ENCODE data around the gene NELL1. TPM values are rescaled to one million over a fixed set of nuclear protein-coding genes. Genes with fewer than 3 reads are reported as not detected.

The NELL1 gene
- total RNA-seq, 1 experiment from 2014 or later: 0.22 TPM

DNA sequence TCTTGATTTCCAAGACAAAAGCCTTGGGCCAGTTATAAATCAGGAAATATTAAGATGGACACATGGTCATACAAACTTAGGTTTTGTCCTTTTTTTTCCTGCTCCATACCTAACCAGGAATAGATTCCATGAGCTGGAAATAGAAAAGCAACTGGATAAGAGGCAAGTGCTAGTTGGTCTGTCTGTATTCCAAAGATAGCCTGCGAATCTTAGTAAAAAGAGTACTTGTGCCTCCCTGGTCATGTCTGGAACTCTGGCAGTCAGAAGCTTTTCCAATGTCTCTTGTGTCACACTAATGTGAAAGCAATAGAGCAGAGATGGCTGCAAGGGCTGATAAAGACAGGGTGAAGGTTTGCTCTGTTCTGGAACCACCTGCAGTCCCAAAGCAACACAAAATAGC, 933.3 kb downstream of the NELL1 start:
- H3K56ac ChIP-seq (ENCODE audit: insufficient read length, low read depth, low read length): no peak overlapping the region
- H3K4me2 ChIP-seq (ENCODE audit: insufficient read depth, insufficient read length, low read length): no peak overlapping the region
- no peak for DNase-seq
- no peak overlapping the region for H2BK20ac ChIP-seq (ENCODE audit: low read depth, low read length, poor library complexity, severe bottlenecking)
- no peaks in the 10 kb centered on the region for H3K27me3 ChIP-seq (ENCODE audit: insufficient read depth, low read length)
- H3K4me1 ChIP-seq (ENCODE audit: insufficient read depth, low read length): no peaks in the 10 kb centered on the region
- H3K14ac ChIP-seq (ENCODE audit: insufficient read depth, low read length): no peak overlapping the region
- no peak overlapping the region for H2AK5ac ChIP-seq (ENCODE audit: insufficient read length, low read length)
- no peak overlapping the region for H3K27ac ChIP-seq (ENCODE audit: insufficient read length, low read depth, low read length)
- no peak overlapping the region for H3K4me3 Mint-ChIP-seq
- no peak overlapping the region for H2BK5ac ChIP-seq (ENCODE audit: insufficient read length, low read length)
- no peak overlapping the region for H2BK15ac ChIP-seq (ENCODE audit: low read depth, low read length)
- no peaks in the 10 kb centered on the region for H3K23me2 ChIP-seq (ENCODE audit: insufficient read length, low read depth, low read length, poor library complexity, severe bottlenecking)
- no peak overlapping the region for H3K18ac ChIP-seq (ENCODE audit: insufficient read length, low read depth, low read length)
- no peak overlapping the region for H2BK12ac ChIP-seq (ENCODE audit: insufficient read length, low read depth, low read length)
- H3K27ac Mint-ChIP-seq: no peak overlapping the region
- no peaks in the 10 kb centered on the region for H3K4me1 Mint-ChIP-seq
- no peak overlapping the region for H2BK120ac ChIP-seq (ENCODE audit: low read depth, low read length, poor library complexity, severe bottlenecking)
- no peak overlapping the region for H3K4ac ChIP-seq (ENCODE audit: low read depth, low read length)
- no peak overlapping the region for H3T11ph ChIP-seq (ENCODE audit: low read length)
- H4K8ac ChIP-seq (replicated peaks; ENCODE audit: insufficient read length, low read depth, low read length): no peak overlapping the region
- H3K36me3 Mint-ChIP-seq (ENCODE audit: insufficient read depth in 1 of 3, low read depth in 3 of 3): no peaks in the 10 kb centered on the region
- no peak overlapping the region for H2AFZ ChIP-seq (ENCODE audit: low read length)
- H4K91ac ChIP-seq (ENCODE audit: insufficient read length, low read depth, low read length): no peak overlapping the region
- H4K5ac ChIP-seq (ENCODE audit: insufficient read length, low read depth, low read length): no peak overlapping the region
- no peaks in the 10 kb centered on the region for H4K20me1 ChIP-seq (ENCODE audit: control insufficient read depth, insufficient read depth, insufficient read length)
- no peaks in the 10 kb centered on the region for H3K9me3 ChIP-seq (ENCODE audit: control insufficient read depth, low read depth, low read length)
- no CpG with 5 or more reads among the region's 1 CpG for WGBS (ENCODE audit: extremely low coverage, insufficient read length, low lambda C conversion rate)
- TF ChIP-seq, protein P1, sequence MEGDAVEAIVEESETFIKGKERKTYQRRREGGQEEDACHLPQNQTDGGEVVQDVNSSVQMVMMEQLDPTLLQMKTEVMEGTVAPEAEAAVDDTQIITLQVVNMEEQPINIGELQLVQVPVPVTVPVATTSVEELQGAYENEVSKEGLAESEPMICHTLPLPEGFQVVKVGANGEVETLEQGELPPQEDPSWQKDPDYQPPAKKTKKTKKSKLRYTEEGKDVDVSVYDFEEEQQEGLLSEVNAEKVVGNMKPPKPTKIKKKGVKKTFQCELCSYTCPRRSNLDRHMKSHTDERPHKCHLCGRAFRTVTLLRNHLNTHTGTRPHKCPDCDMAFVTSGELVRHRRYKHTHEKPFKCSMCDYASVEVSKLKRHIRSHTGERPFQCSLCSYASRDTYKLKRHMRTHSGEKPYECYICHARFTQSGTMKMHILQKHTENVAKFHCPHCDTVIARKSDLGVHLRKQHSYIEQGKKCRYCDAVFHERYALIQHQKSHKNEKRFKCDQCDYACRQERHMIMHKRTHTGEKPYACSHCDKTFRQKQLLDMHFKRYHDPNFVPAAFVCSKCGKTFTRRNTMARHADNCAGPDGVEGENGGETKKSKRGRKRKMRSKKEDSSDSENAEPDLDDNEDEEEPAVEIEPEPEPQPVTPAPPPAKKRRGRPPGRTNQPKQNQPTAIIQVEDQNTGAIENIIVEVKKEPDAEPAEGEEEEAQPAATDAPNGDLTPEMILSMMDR (conservative IDR thresholded peaks at IDR 0.05): no peak
- no peak overlapping the region for H3K9ac ChIP-seq (ENCODE audit: extremely low read depth, insufficient read length, low read length)
- H3K23ac ChIP-seq (ENCODE audit: insufficient read length, low read depth, low read length): no peak overlapping the region
- no peaks in the 10 kb centered on the region for H3K27me3 Mint-ChIP-seq (ENCODE audit: low read depth)
- H3K9me3 Mint-ChIP-seq: no peaks in the 10 kb centered on the region; a peak in 1 of 5 replicates
- H3K79me1 ChIP-seq (ENCODE audit: insufficient read depth, low read depth, low read length, poor library complexity, severe bottlenecking): no peaks in the 10 kb centered on the region
- no peaks in the 10 kb centered on the region for H3K79me2 ChIP-seq (ENCODE audit: insufficient read depth, low read length)

All from H9 (cell line).